Tibial nerve (tissue), 4 donors: ENCODE measurements around the gene DENND1A.

Source experiments
- EP300 ChIP-seq, 2 donors: sonication (generic); formaldehyde crosslinking; IDR thresholded peaks; one replicate each; pipeline ENCODE4 v1.6.1; 2017; ENCODE audit warnings: antibody characterized with exemption in 2 of 2, mild to moderate bottlenecking in 1 of 2
- POLR2A ChIP-seq, 2 donors: fragments of 450-650 bp; IDR thresholded peaks; one replicate each; pipeline ENCODE4 v1.6.1; 2017; ENCODE audit warnings: antibody characterized with exemption in 2 of 2, mild to moderate bottlenecking in 2 of 2, moderate library complexity in 2 of 2
- TF ChIP-seq, protein P1 (sequence below), 5 experiments: fragments of 200-600 bp in 3 of 5; fragments of 450-650 bp in 2 of 5; sonication (generic) in 3 of 5; IDR thresholded peaks; one replicate each; pipeline ENCODE4 v1.5.1; 2016 to 2019; ENCODE audit warnings: antibody characterized with exemption in 5 of 5, mild to moderate bottlenecking in 3 of 5, moderate library complexity in 2 of 5

DNA sequence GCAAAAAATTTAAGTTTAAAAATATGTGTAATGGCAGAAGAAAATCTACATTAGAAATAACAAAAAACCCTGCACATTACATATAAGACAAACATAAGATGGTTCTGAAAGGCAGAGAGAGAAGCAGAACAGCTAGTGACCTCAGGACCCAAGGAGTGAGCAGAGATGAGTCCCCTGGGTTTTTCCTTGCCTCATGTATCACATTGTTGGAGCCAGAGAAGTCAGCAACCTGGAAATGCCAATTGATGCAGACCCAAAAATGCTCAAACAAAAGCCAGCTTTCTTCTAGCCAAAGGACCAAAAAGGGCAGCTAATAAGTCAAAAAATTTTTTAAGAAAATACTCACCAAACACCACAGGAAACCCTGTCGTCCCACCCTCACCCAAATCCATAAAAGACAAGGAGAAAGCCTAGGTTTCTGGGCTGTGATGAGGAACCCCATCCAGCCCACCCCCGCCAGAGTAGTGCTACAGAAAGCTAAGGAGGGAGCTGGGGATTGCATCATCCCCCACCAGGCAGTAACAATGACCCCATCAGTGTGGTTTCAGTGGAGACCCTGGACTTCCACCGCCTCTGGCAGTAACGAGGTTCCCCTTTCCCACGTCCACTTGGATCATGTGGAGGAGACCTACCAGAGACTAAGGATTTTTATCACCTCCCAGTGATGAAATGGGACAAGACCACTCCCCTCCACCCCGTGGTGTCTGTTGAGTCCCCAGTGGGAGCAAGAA, 17.6 kb downstream of the DENND1A start:
- TF ChIP-seq POLR2A (IDR thresholded peaks at IDR 0.05): no peak
- TF ChIP-seq, protein P1, sequence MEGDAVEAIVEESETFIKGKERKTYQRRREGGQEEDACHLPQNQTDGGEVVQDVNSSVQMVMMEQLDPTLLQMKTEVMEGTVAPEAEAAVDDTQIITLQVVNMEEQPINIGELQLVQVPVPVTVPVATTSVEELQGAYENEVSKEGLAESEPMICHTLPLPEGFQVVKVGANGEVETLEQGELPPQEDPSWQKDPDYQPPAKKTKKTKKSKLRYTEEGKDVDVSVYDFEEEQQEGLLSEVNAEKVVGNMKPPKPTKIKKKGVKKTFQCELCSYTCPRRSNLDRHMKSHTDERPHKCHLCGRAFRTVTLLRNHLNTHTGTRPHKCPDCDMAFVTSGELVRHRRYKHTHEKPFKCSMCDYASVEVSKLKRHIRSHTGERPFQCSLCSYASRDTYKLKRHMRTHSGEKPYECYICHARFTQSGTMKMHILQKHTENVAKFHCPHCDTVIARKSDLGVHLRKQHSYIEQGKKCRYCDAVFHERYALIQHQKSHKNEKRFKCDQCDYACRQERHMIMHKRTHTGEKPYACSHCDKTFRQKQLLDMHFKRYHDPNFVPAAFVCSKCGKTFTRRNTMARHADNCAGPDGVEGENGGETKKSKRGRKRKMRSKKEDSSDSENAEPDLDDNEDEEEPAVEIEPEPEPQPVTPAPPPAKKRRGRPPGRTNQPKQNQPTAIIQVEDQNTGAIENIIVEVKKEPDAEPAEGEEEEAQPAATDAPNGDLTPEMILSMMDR (IDR thresholded peaks at IDR 0.05): no peak
- TF ChIP-seq EP300 (IDR thresholded peaks at IDR 0.05): no peak
